Endothelial cell of umbilical vein (primary cell): ENCODE data around the gene TMBIM6. TPM values are rescaled to one million over a fixed set of nuclear protein-coding genes. Genes with fewer than 3 reads are reported as not detected.

Source experiments
- BruUV-seq: library from RNA; stranded (reverse); fragments of 400-500 nt; replicated peaks from 2 replicates; lab custom pipeline; 2021; lab: Mats Ljungman, UMichigan
- CTCF ChIA-PET: fragments of 300-600, 350-600 bp; sonication (Branson Sonifier 250); formaldehyde crosslinking; loops from one replicate; lab custom pipeline; 2021; ENCODE audit warnings: antibody characterized with exemption, inconsistent platforms; lab: Charles Lee
- POLR2A ChIA-PET: fragments of 300-600, 350-600 bp; sonication (Branson Sonifier 250); formaldehyde crosslinking; loops from one replicate; lab custom pipeline; 2021; ENCODE audit warnings: antibody characterized with exemption, inconsistent platforms; lab: Charles Lee
- DNase-seq: peaks from one replicate; pipeline ENCODE4 v3.0.0-alpha.2; 2011; ENCODE audit warnings: low read depth, low spot score
- FAIRE-seq: peaks from 2 replicates; lab custom pipeline; 2011; peaks lifted over from hg19 to GRCh38; lab: Jason Lieb, UNC
- H2AFZ ChIP-seq: 2 replicates; pipeline ENCODE4 v1.6.0; 2012; ENCODE audit warnings: low read depth, low read length, control low read depth, inconsistent platforms
- H3K27ac ChIP-seq: 2 replicates; pipeline ENCODE4 v1.5.1; 2011; ENCODE audit warnings: low read depth, mild to moderate bottlenecking, control low read depth, low read length, moderate library complexity; ENCODE audit not compliant: insufficient read depth
- H3K27me3 ChIP-seq, 2 experiments: 2 replicates each; pipeline versions ENCODE4 v1.6.0 to v1.6.1; 2011; ENCODE audit warnings: low read length in 2 of 2, mixed read lengths in 1 of 2; ENCODE audit not compliant: control insufficient read depth in 2 of 2, insufficient read depth in 2 of 2
- H3K36me3 ChIP-seq, 2 experiments: 2 replicates in 1 of 2; 3 replicates in 1 of 2; pipeline ENCODE4 v1.5.1; 2011; ENCODE audit warnings: low read length in 2 of 2, mild to moderate bottlenecking in 1 of 2, moderate library complexity in 1 of 2; ENCODE audit not compliant: control insufficient read depth in 2 of 2, insufficient read depth in 2 of 2; ENCODE audit errors: extremely low read depth in 1 of 2
- H3K4me1 ChIP-seq: 3 replicates; pipeline ENCODE4 v1.5.1; 2011; ENCODE audit warnings: mild to moderate bottlenecking, low read length; ENCODE audit not compliant: control insufficient read depth, insufficient read depth; ENCODE audit errors: extremely low read depth
- H3K4me2 ChIP-seq: 2 replicates; pipeline ENCODE4 v1.6.1; 2011; ENCODE audit warnings: low read length, control low read depth, mixed read lengths; ENCODE audit not compliant: insufficient read depth
- H3K4me3 ChIP-seq, 3 experiments: fragments of 200-600 bp in 1 of 3; sonication (generic), shearing (Covaris generic) in 1 of 3; replicated peaks in 1 of 3; 2 replicates each; pipeline ENCODE4 v1.5.1; 2011 to 2016; ENCODE audit warnings: control low read depth in 3 of 3, low read length in 3 of 3, mild to moderate bottlenecking in 2 of 3, inconsistent platforms in 1 of 3, low read depth in 1 of 3, moderate library complexity in 1 of 3; ENCODE audit not compliant: insufficient read depth in 1 of 3
- H3K79me2 ChIP-seq: 2 replicates; pipeline ENCODE4 v1.6.0; 2012; ENCODE audit warnings: low read length, inconsistent platforms; ENCODE audit not compliant: control insufficient read depth, insufficient read depth
- H3K9ac ChIP-seq: replicated peaks from 2 replicates; pipeline ENCODE3; 2011; ENCODE audit warnings: low read length, control low read depth; ENCODE audit not compliant: insufficient read depth; ENCODE audit errors: extremely low read depth
- H3K9me1 ChIP-seq: replicated peaks from 3 replicates; pipeline ENCODE4 v1.6.0; 2011; ENCODE audit warnings: mild to moderate bottlenecking, low read length; ENCODE audit not compliant: control insufficient read depth, insufficient read depth; ENCODE audit errors: extremely low read depth
- H3K9me3 ChIP-seq: replicated peaks from 2 replicates; pipeline ENCODE4 v1.5.1; 2012; ENCODE audit warnings: low read length, inconsistent platforms; ENCODE audit not compliant: control insufficient read depth, insufficient read depth
- H4K20me1 ChIP-seq: replicated peaks from 2 replicates; pipeline ENCODE3; 2011; ENCODE audit warnings: mild to moderate bottlenecking, low read length; ENCODE audit not compliant: control insufficient read depth, insufficient read depth; ENCODE audit errors: extremely low read depth
- CTCF ChIP-seq, 2 donors: IDR thresholded peaks; 1 replicate in 1 of 2; 2 replicates in 1 of 2; pipeline ENCODE4 v1.5.1; 2011; ENCODE audit warnings: low read length in 2 of 2, mild to moderate bottlenecking in 2 of 2, moderate library complexity in 2 of 2, control low read depth in 1 of 2, inconsistent platforms in 1 of 2, low read depth in 1 of 2; ENCODE audit not compliant: insufficient read depth in 1 of 2; ENCODE audit errors: extremely low read depth in 1 of 2
- EZH2 ChIP-seq: IDR thresholded peaks from 2 replicates; pipeline ENCODE4 v1.6.1; 2012; ENCODE audit warnings: borderline replicate concordance, low read depth, mild to moderate bottlenecking, moderate library complexity, low read length, inconsistent platforms; ENCODE audit not compliant: severe bottlenecking
- FOS ChIP-seq: IDR thresholded peaks from 2 replicates; pipeline ENCODE4 v1.6.1; 2011; ENCODE audit warnings: mild to moderate bottlenecking, low read length, moderate library complexity, borderline replicate concordance; ENCODE audit not compliant: insufficient read depth
- GATA2 ChIP-seq: IDR thresholded peaks from 2 replicates; pipeline ENCODE4 v1.7.0; 2011; ENCODE audit warnings: low read depth, mild to moderate bottlenecking, moderate library complexity, mixed read lengths, low read length; ENCODE audit not compliant: insufficient read length, insufficient read depth
- JUN ChIP-seq: IDR thresholded peaks from 2 replicates; pipeline ENCODE4 v1.6.1; 2011; ENCODE audit warnings: borderline replicate concordance, low read depth; ENCODE audit not compliant: insufficient read length, insufficient read depth
- MAX ChIP-seq: IDR thresholded peaks from 2 replicates; pipeline ENCODE4 v1.6.1; 2011; ENCODE audit not compliant: insufficient read depth, insufficient read length
- MYC ChIP-seq: IDR thresholded peaks from one replicate; pipeline ENCODE4 v1.6.1; 2011; ENCODE audit warnings: mild to moderate bottlenecking, low read depth, low read length
- POLR2A ChIP-seq: IDR thresholded peaks from 2 replicates; pipeline ENCODE4 v1.6.1; 2012; ENCODE audit warnings: low read depth, mild to moderate bottlenecking, control low read depth, low read length
- POLR2AphosphoS5 ChIP-seq: IDR thresholded peaks from 2 replicates; pipeline ENCODE4 v1.6.1; 2012; ENCODE audit warnings: low read depth, mild to moderate bottlenecking, control low read depth, low read length, moderate library complexity; ENCODE audit not compliant: insufficient read depth
- dilution Hi-C: fragments of 300-500 bp; cut with MboI; formaldehyde crosslinking; loops from one replicate; pipeline ENCODE4 v1.15.0; 2019; ENCODE audit warnings: low sequenced_read_pairs; ENCODE audit not compliant: extremely low pct_ligation_motif_present
- intact Hi-C: fragments of 100-400 bp; cut with micrococcal nuclease; formaldehyde crosslinking; loops from one replicate; pipeline ENCODE4 v1.10.0; 2022
- polyA plus RNA-seq, 4 experiments: library from polyadenylated mRNA; depleted of rRNA in 3 of 4; stranded (reverse) in 3 of 4; unstranded in 1 of 4; fragments of >200 nt; gene quantifications; 2 replicates each; pipeline versions ENCODE4 v1.2.1 to v1.2.3, GENCODE V29; 2011 to 2012; ENCODE audit warnings: missing spikeins in 1 of 4
- total RNA-seq: library from RNA; stranded (reverse); gene quantifications from 2 replicates; pipeline ENCODE4 v1.2.3, GENCODE V29; 2021

TMBIM6 gene
- total and polyA plus RNA-seq, 2 donors (not counting 3 experiments of a cell fraction or from before 2014, with no cell fraction given): 393 to 579 TPM

- TF ChIP-seq CTCF (IDR thresholded peaks at IDR 0.05; ENCODE audit: extremely low read depth in 1 of 2, insufficient read depth in 1 of 2, low read depth in 1 of 2, low read length in 2 of 2) (no peak), MAX (no peak), MYC (no peak), FOS (no peak)
- Histone ChIP-seq H3K79me2 (peaks cover 85% of the 10 kb centered on the region), H3K4me1 (no peaks in the 10 kb centered on the region), H2AFZ (no peak overlapping the region), H3K9ac (no peak overlapping the region), H3K9me1 (no peaks in the 10 kb centered on the region), H3K4me3 (no peak overlapping the region), H4K20me1 (peaks cover 20% of the 10 kb centered on the region), H3K27me3 (no peaks in the 10 kb centered on the region), H3K4me2 (no peak overlapping the region), H3K27ac (no peak overlapping the region), H3K36me3 (no peaks in the 10 kb centered on the region), H3K9me3 (no peaks in the 10 kb centered on the region)
- FAIRE-seq (no peak), DNase-seq (no peak)
- CTCF ChIA-PET: interaction anchor here (1.1 to 2.0 kb wide), 3 partner anchors 9 to 19 kb away, joined by 3 to 6 read pairs (median 5); no protein-coding TSS in a partner anchor
- BruUV-seq: no TSS peak
- intact Hi-C loops (no loop called here), dilution Hi-C loops (no loop called here)
- POLR2A ChIA-PET: interaction anchor here (0.7 kb wide), 1 partner anchor 29 kb away, joined by 5 read pairs; no protein-coding TSS in a partner anchor
Measured at GRCh38 chr12:49692851-49693250, 48.5 kb upstream of the TMBIM6 start.

- no peak overlapping the region for H3K9ac ChIP-seq
- DNase-seq (no peak), FAIRE-seq (no peak)
- H3K36me3 ChIP-seq: no peaks in the 10 kb centered on the region
- dilution Hi-C loops: no loop called here
- intact Hi-C loops: no loop called here
- CTCF ChIA-PET: no interaction called here
- H4K20me1 ChIP-seq: peaks cover 13% of the 10 kb centered on the region
- no peak overlapping the region for H3K27ac ChIP-seq
- TF ChIP-seq FOS (no peak), MAX (no peak), GATA2 (no peak), CTCF (IDR thresholded peaks at IDR 0.05; ENCODE audit: extremely low read depth in 1 of 2, insufficient read depth in 1 of 2, low read depth in 1 of 2, low read length in 2 of 2) (no peak), POLR2AphosphoS5 (no peak), POLR2A (no peak), EZH2 (no peak), JUN (no peak), MYC (no peak)
- no peak overlapping the region for H2AFZ ChIP-seq
- H3K4me3 ChIP-seq: no peak overlapping the region
- no peaks in the 10 kb centered on the region for H3K9me1 ChIP-seq
- no peaks in the 10 kb centered on the region for H3K27me3 ChIP-seq
- H3K4me2 ChIP-seq: no peak overlapping the region
- no TSS peak for BruUV-seq
- peaks cover 87% of the 10 kb centered on the region for H3K79me2 ChIP-seq
- POLR2A ChIA-PET: no interaction called here
- H3K9me3 ChIP-seq: no peaks in the 10 kb centered on the region
- peaks cover 10% of the 10 kb centered on the region for H3K4me1 ChIP-seq
Measured at GRCh38 chr12:49693931-49694444, 47.4 kb upstream of the TMBIM6 start.
